ENCODE results near the gene TTC19. TPM values are rescaled to one million over a fixed set of nuclear protein-coding genes. Genes with fewer than 3 reads are reported as not detected.

The TTC19 gene
- total RNA-seq, 3 donors from 2014 or later, result 28.5 to 34.6 (median 29.8) TPM

DNA sequence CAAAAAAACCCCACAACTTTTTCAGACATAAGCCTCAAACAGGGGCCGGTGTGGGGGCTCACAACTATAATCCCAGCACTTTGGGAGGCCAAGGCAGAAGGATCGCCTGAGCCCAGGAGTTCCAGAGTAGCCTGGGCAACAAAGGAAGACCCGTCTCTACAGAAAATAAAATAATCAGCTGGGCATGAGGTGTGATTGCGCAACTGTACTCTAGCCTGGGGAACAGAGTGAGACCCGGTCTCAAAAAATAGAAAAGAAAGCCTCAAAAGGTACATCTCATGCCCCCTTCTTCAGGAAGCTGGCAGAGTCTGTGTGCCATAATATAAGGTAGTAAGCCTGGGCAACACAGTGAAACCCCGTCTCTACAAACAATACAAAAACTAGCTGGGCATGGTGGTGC, 3.3 kb upstream of the TTC19 start:
- H3K4me3 Mint-ChIP-seq, result no peak overlapping the region
- H3K9me3 Mint-ChIP-seq, result no peaks in the 10 kb centered on the region
- no peak for DNase-seq
- H3K27me3 Mint-ChIP-seq (ENCODE audit: low read depth), result no peaks in the 10 kb centered on the region
- ATAC-seq, result no peak
- peaks cover 14% of the 10 kb centered on the region for H3K36me3 Mint-ChIP-seq (ENCODE audit: insufficient read depth)
- peaks cover 11% of the 10 kb centered on the region for H3K4me1 Mint-ChIP-seq (ENCODE audit: low read depth)

GRCh38 chr17:15998031-15998562, 1.5 kb upstream of the TTC19 start:
- ATAC-seq (no peak), DNase-seq (no peak)
- Mint-ChIP-seq H3K4me3 (peak overlapping the region; percentile 94), H3K27me3 (ENCODE audit: low read depth) (no peaks in the 10 kb centered on the region), H3K4me1 (ENCODE audit: low read depth) (peaks cover 20% of the 10 kb centered on the region), H3K9me3 (no peaks in the 10 kb centered on the region), H3K36me3 (ENCODE audit: insufficient read depth) (peaks cover 28% of the 10 kb centered on the region)

GRCh38 chr17:15999974-16000827, 577 bp downstream of the TTC19 start:
- Mint-ChIP-seq H3K4me3 (peak overlapping the region; percentile 94), H3K4me1 (ENCODE audit: low read depth) (peaks cover 20% of the 10 kb centered on the region), H3K36me3 (ENCODE audit: insufficient read depth) (peaks cover 42% of the 10 kb centered on the region), H3K9me3 (no peaks in the 10 kb centered on the region), H3K27me3 (ENCODE audit: low read depth) (no peaks in the 10 kb centered on the region)
- no peak for DNase-seq
- peak in 1 of 2 donors; percentile 44 for ATAC-seq

- Mint-ChIP-seq H3K4me3 (peak overlapping the region; percentile 94), H3K4me1 (ENCODE audit: low read depth) (peaks cover 20% of the 10 kb centered on the region), H3K9me3 (no peaks in the 10 kb centered on the region), H3K27me3 (ENCODE audit: low read depth) (no peaks in the 10 kb centered on the region), H3K36me3 (ENCODE audit: insufficient read depth) (peaks cover 51% of the 10 kb centered on the region)
- DNase-seq (no peak), ATAC-seq (no peak)
These were observed 1.7 kb downstream of the TTC19 start for GRCh38 chr17:16001226-16001897.

GRCh38 chr17:16002708-16003260, 3.2 kb downstream of the TTC19 start:
- peaks cover 55% of the 10 kb centered on the region for H3K36me3 Mint-ChIP-seq (ENCODE audit: insufficient read depth)
- no peaks in the 10 kb centered on the region for H3K9me3 Mint-ChIP-seq
- ATAC-seq (no peak), DNase-seq (no peak)
- no peaks in the 10 kb centered on the region for H3K27me3 Mint-ChIP-seq (ENCODE audit: low read depth)
- no peak overlapping the region for H3K4me3 Mint-ChIP-seq
- H3K4me1 Mint-ChIP-seq (ENCODE audit: low read depth), result peaks cover 23% of the 10 kb centered on the region

- Mint-ChIP-seq H3K4me3 (no peak overlapping the region), H3K36me3 (ENCODE audit: insufficient read depth) (peaks cover 66% of the 10 kb centered on the region)
- DNase-seq, result no peak
These were observed 4.2 kb downstream of the TTC19 start for GRCh38 chr17:16003841-16004240.

GRCh38 chr17:16005636-16006035, 6.0 kb downstream of the TTC19 start:
- H3K4me1 Mint-ChIP-seq (ENCODE audit: low read depth), result peaks cover 26% of the 10 kb centered on the region
- peaks cover 66% of the 10 kb centered on the region for H3K36me3 Mint-ChIP-seq (ENCODE audit: insufficient read depth)
- no peak overlapping the region for H3K4me3 Mint-ChIP-seq
- H3K9me3 Mint-ChIP-seq, result no peaks in the 10 kb centered on the region
- H3K27me3 Mint-ChIP-seq (ENCODE audit: low read depth), result no peaks in the 10 kb centered on the region
- DNase-seq, result no peak
- ATAC-seq, result no peak

More at GRCh38 chr17:16003841-16004240, 4.2 kb downstream of the TTC19 start:
- H3K9me3 Mint-ChIP-seq, result no peaks in the 10 kb centered on the region
- no peak for ATAC-seq
- no peaks in the 10 kb centered on the region for H3K27me3 Mint-ChIP-seq (ENCODE audit: low read depth)
- peaks cover 31% of the 10 kb centered on the region for H3K4me1 Mint-ChIP-seq (ENCODE audit: low read depth)

GRCh38 chr17:16007439-16007838, 7.8 kb downstream of the TTC19 start:
- DNase-seq, result no peak
- Mint-ChIP-seq H3K4me3 (no peak overlapping the region), H3K27me3 (ENCODE audit: low read depth) (no peaks in the 10 kb centered on the region), H3K36me3 (ENCODE audit: insufficient read depth) (peaks cover 61% of the 10 kb centered on the region), H3K4me1 (ENCODE audit: low read depth) (peaks cover 11% of the 10 kb centered on the region), H3K9me3 (no peaks in the 10 kb centered on the region)
- peak; percentile 74 to 83 for ATAC-seq

- Mint-ChIP-seq H3K4me1 (ENCODE audit: low read depth) (peaks cover 4% of the 10 kb centered on the region), H3K9me3 (no peaks in the 10 kb centered on the region), H3K27me3 (ENCODE audit: low read depth) (no peaks in the 10 kb centered on the region), H3K36me3 (ENCODE audit: insufficient read depth) (peaks cover 42% of the 10 kb centered on the region), H3K4me3 (no peak overlapping the region)
- DNase-seq, result no peak
- no peak for ATAC-seq
These were observed 14.4 kb downstream of the TTC19 start for GRCh38 chr17:16013943-16014407.

DNA sequence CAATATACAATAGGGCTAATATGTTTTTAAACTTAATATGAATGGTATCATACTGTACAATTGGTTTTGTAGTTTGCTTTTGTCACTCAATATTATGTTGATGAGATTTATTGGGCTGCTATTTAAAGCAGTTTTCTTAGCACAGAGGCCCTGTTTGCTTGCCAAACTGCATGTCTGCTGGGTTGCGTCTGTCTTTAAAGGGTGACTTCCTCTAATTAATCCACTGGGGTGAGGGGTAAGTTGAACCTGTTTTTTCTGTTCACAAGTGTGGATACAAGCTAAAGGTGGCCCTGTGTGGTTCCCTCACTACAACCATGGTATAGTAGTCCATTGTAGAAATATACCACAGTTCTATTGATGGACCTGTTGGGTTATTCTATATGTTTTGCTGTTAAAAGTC, 19.7 kb downstream of the TTC19 start:
- no peaks in the 10 kb centered on the region for H3K27me3 Mint-ChIP-seq (ENCODE audit: low read depth)
- peaks cover 29% of the 10 kb centered on the region for H3K36me3 Mint-ChIP-seq (ENCODE audit: insufficient read depth)
- H3K4me3 Mint-ChIP-seq, result no peak overlapping the region
- ATAC-seq, result no peak
- peaks cover 16% of the 10 kb centered on the region for H3K4me1 Mint-ChIP-seq (ENCODE audit: low read depth)
- H3K9me3 Mint-ChIP-seq, result no peaks in the 10 kb centered on the region
- no peak for DNase-seq

- Mint-ChIP-seq H3K27me3 (ENCODE audit: low read depth) (no peaks in the 10 kb centered on the region), H3K4me3 (no peak overlapping the region), H3K36me3 (ENCODE audit: insufficient read depth) (peaks cover 49% of the 10 kb centered on the region), H3K4me1 (ENCODE audit: low read depth) (peaks cover 38% of the 10 kb centered on the region), H3K9me3 (no peaks in the 10 kb centered on the region)
- no peak for DNase-seq
- no peak for ATAC-seq
These were observed 24.3 kb downstream of the TTC19 start for GRCh38 chr17:16023881-16024280.

DNA sequence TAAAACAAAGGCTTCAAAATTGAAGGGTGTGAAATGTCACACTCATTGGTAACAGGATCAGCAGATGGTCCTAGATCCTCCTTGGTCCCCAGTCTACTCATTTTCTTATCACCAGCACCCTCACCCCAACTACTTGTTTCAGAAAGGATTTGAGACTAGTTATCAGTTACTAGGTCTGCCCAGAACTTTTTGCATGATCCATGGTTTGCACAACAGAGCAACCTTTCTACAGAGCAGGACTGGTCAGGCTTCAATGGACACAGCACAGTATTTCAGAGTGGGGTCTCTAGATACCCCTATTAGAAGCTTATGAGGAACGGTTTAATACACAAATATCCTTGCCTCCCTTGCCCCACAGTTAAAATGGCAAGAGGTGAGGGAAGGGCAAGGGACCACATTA, 25.6 kb downstream of the TTC19 start:
- H3K36me3 Mint-ChIP-seq (ENCODE audit: insufficient read depth), result peaks cover 53% of the 10 kb centered on the region
- H3K9me3 Mint-ChIP-seq, result no peaks in the 10 kb centered on the region
- ATAC-seq, result no peak
- no peak overlapping the region for H3K4me3 Mint-ChIP-seq
- no peak for DNase-seq
- H3K27me3 Mint-ChIP-seq (ENCODE audit: low read depth), result no peaks in the 10 kb centered on the region
- peaks cover 40% of the 10 kb centered on the region for H3K4me1 Mint-ChIP-seq (ENCODE audit: low read depth)

DNA sequence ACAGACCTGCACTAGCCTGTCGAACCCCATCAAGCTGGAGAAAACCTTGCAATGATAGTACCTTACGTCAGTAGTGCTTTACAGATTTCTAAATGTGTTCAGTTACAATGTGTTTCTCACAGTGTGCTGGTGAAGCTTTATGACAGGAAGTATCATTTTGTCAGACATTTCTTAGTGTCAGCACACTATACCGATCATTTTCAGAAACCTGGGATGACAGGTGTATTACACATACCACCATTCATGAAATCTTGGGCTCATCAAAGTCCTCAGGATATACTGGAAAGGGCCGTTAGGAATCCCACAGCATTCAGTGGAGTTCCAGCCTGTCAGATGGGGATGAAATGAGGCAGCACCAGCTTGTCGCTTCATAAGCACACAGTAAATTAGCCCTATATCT, 27.3 kb downstream of the TTC19 start:
- ATAC-seq (no peak), DNase-seq (no peak)
- Mint-ChIP-seq H3K27me3 (ENCODE audit: low read depth) (no peaks in the 10 kb centered on the region), H3K4me3 (no peak overlapping the region), H3K9me3 (no peaks in the 10 kb centered on the region), H3K36me3 (ENCODE audit: insufficient read depth) (peaks cover 54% of the 10 kb centered on the region), H3K4me1 (ENCODE audit: low read depth) (peaks cover 35% of the 10 kb centered on the region)
